Measurements from ENCODE around the gene KRT23.

DNA sequence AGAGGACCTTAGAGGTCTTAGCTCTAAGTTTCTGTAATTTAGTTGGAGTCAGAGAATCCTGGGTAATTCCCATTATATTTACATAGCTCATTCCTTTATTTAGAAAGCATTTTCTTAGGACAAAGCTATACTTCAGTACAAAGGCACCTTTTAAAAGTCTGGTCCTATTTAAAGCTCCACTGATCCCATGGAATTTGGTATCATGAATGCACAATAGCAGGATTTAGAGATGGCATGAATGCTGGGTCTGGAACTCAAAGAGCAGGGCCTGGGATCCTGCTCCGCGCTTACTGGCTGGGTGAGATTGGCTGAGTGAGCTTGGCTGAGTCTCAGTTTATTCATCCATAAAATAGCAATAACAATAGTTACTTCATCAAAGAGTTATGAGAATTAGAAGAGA lies 4.8 kb downstream of the KRT23 start:
- TF ChIP-seq POLR2A (IDR thresholded peaks at IDR 0.05; ENCODE audit: low read length) (no peak), GATA1 (IDR thresholded peaks at IDR 0.05; ENCODE audit: low read depth, low read length) (no peak)
